NCI-H774 (cell line): ENCODE data around the gene ARHGAP24.
"Not testable (repeated sequence)": the region's sequence is repeated elsewhere in the genome, so short reads cannot be mapped to it uniquely, and the experiment has no call there.

Source experiments
- DNase-seq: peaks from one replicate; lab custom pipeline; 2025; lab: John Stamatoyannopoulos, UW

Gene ARHGAP24

DNA sequence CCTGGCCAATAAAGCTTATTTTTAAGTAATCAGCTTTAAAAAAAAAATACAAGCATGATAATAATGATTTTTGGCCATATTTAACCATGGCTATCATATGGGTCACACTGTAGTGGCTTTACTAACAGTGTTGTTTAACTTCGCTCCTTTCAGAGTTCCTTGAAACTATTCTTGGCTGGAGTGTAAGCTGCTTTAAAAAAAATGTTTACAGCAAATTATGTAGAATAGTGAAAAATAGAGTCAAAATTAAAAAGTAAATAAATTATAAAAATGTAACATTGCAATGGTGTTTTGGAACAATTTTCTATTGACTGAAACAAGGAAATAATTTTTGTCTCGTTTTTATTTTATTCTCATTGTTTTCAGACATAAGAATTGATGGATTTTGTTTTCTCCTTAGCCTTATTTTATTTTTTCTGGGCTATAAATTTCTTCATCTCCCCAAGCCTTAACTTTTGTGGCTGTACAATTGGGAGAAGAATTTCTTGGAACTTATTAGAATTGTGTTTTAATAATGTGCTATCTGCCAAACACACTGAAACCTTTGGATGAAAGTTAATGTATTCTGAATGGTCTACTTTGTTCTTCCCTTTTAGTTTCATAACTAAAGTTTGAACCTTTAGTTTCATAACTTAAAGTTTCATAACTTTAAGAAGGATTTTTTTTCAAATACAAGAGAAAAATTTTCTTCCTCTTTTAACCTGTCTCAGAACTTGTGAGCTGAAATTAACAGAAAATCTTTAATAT lies 182.0 kb downstream of the ARHGAP24 start:
- DNase-seq: no peak

DNA sequence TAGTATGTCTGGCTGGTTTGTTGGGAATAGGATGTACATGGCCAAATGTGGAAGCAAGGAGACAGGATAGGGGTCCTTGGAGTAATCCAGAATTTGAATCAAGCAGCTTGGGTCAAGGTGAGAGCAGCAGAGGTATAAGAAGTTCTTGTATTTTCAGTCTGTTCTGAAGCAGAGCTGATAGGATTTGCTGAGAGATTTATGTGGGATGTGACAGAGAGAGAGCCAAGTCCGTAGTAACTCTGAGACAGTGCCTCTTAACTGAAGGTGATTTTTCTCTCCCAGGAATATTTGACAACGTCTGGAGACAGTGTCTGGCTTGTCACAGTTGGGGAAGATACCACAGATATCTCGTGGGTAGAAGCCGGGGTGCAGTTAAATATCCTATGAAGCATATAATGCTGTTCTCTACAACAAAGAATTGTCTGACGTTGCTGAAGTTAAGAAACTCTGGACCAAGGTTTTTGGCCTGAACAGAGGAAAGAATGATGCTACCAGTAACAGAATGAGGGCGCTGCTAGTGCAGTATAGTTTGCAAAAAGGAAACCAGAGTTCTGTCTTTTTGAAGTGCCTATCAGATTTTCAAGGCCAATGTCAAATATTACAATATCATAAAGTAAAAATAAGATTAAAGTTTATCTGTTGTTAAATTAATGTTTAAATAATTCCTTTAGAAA lies 184.0 kb downstream of the ARHGAP24 start:
- no peak for DNase-seq

DNA sequence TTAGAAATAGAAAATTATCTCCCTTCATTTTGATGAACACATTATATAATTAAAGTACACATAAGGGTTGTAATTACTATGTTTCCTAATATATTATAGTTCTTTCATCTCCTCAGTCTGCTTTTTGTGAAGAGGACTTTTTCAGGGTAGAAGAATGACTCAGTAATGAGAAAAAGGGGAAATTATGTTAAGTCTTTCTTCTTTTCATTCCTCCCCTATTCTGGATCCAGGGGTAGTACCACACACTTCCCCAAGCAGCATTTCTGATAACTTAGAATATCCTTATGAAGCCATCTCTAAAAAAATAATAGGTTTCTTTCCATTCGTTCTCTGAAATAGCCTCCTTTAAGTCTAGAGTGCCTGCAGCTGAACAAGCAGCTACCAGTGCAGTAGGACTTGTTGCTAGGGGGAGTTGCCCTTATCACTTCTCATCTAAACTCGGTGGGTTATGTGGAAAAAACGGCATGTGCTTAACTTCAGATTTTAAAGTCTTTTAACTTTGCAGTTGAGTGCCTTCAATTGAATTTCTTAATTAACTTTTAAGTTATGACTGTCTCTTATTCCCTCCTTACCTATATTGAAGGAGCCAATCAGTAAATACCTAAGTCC lies 184.8 kb downstream of the ARHGAP24 start:
- no peak for DNase-seq

DNA sequence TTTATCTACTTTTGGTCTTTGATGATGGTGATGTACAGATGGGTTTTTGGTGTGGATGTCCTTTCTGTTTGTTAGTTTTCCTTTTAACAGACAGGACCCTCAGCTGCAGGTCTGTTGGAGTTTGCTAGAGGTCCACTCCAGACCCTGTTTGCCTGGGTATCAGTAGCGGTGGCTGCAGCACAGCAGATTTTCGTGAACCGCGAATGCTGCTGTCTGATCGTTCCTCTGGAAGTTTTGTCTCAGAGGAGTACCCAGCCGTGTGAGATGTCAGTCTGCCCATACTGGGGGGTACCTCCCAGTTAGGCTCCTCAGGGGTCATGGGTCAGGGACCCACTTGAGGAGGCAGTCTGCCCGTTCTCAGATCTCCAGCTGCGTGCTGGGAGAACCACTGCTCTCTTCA lies 191.7 kb downstream of the ARHGAP24 start:
- not testable (repeated sequence) for DNase-seq

DNA sequence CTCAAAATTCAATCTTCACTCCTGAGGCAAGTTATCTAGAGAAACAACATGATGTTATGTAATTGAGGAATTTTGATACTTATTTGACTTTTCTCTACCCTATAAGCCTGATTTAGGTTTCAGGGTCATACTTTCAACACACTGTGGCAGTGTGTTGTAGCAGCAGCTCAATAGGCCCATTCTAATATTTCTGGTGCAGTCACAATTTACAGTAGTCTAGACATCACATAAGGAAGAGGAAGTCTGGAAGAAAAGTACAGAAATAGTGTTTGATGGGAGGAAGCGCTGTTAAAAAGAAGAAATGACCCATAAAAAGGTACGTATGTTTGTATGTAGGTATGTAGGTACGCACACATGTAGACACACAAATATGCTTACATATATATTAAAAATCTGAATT lies 194.3 kb downstream of the ARHGAP24 start:
- DNase-seq: no peak

DNA sequence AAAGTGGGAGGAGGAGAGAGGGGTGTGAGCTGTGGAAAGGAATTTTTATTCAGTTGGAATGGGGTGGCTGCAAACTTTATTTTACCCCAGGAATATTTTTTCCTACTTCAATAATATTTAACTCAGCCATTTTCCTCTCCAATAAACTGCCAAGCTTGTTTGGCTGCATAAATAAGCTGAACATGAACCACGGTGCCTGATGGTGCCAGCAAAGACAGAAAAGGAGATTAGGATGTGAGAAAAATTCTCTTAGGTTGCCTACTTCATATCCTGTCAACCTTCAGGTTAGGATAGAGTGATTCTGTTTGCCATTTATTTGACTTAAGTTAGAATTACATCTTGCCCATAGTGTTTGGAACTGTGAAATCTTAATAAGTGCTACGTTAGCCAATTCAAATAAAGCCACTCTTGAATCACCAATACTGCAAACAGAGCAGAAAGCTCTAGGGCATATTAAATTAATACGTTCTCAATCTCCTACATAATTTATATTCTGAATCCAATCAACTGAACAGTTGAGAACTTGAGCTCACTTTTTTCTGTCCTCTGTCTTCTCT lies 195.1 kb downstream of the ARHGAP24 start:
- DNase-seq: no peak

DNA sequence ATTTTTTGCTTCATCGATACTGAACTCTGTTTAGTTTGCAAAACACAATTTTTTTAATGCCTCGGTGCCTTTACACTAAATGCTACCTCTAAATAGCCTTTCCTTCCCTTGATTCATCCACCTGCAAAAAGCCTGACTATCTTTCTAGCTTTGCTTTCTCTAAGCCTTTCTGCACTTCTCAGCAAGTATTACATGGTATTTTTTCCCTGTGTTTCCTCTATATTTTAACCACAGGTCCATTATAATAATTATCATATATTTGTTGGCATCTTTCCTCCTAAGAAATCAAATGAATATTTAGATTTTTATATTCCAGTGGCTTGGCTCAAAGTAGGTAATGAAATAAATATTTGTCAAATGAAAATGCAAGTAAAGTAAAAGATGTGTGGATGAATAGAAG lies 196.2 kb downstream of the ARHGAP24 start:
- no peak for DNase-seq

DNA sequence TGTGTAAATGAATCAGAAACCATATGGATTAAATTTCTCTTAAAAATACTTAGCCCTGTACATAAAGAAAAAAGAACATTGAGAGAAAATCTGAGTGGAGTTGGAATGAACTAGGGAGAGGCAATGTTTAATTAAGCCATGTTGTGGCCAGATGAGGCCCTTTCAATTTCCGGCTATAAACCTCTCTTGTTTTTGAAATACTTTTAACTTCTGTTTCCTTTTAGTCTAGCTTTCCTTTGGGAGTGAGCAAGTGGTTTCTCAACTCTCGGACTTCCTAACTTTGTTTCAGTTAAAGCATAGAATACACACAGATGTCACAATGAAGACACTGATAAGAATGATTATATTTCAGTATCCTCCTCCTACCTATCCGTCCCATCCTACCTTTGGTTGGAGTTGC lies 197.2 kb downstream of the ARHGAP24 start:
- DNase-seq: no peak

DNA sequence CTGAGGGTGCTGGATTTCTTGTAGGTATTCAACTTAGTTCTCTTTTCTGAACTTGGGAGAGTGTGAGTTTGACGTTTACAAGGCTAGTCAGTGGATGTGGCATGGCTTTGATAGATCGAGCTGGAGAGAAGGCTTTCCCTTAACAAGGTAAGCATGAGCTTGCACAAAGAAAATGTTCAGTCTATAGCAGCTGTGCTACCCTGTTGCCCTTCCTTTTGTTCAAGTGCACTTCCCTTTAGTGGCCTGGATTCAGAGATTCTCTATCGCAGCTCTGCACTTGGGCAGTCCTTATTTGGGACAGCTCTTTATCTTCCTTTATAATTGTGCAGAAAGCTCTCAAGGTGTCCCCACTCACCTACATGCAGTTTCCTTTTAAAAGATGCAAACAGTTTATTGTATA lies 198.0 kb downstream of the ARHGAP24 start:
- no peak for DNase-seq

DNA sequence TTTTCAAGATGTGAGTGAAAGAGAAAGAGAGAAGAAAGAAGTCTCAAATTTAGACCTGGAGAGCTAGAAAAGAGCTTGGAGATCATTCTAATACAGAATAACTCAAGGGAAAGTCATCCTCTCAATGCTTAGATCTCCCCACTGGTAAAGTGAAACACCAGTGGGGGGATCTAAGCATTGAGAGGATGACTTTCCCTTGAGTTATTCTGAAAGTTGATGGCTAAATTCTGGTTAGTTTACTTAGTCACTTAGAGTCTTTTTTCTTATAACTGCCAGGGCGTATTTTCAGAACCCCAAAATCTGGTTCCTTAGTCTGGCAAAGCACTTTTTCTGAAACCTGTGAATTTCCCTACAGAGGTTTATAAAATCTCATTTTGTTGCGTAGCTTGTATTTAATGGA lies 198.6 kb downstream of the ARHGAP24 start:
- DNase-seq: no peak

DNA sequence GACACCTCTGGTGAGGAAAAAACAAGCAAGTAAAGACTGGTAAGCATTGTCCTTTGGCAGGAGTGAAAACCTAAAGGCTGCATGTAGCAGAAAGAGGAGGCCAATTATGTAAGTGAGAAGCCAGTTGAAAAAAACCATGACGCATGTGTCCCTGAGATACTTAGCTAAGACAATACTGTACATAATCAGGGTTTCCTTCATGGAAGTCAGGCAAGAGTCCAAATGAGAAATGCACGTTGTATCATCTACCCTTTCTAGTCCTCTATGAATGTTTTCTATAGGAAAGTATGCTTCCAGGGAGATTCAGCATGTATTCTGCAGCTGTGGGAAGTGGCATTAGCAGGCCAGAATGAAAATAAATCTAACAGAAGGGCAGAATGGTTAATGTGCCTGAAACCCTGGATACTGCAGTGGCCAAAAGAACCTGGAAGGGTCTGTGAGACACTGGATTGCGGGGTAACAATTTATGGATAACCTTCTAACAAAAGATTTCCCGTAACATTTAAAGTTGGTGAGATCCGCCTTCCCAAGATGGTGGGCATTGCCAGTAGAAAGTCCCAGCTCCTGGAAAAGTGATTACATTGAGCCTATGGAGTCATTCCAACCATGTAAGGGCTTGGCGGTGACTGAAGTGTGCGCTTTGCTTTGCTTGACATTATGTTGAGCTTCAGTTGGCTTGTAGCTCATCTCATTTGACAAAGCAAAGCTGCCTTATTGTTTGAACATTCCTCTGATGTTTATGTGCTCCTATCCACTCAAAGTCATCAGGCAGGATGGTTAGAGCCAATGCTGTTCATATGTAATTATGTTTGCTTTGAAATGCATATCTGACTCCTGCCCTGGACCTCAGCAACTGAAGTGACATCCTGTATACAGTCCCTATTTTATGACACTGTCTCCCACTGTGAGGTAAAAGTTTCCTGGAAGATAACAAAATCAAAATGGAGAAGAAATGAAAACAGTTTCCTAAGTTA lies 200.4 kb downstream of the ARHGAP24 start:
- DNase-seq: no peak

DNA sequence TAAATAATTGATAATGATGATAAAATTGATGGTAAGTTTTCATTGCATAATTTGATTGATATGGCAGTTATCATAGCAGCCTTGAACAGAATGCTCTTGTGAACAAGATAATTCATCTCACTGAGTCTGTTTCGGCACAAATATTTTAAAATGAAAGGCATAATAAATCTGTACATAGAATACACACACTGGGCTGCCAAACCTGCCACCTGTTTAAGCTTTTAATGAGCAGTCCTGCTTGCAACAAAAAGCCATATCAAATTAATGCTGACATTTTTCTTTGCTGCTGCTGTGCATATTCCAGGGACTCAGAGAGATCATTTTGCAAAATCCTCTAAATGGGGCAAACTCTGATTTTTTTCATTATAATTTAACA lies 201.1 kb downstream of the ARHGAP24 start:
- no peak for DNase-seq

DNA sequence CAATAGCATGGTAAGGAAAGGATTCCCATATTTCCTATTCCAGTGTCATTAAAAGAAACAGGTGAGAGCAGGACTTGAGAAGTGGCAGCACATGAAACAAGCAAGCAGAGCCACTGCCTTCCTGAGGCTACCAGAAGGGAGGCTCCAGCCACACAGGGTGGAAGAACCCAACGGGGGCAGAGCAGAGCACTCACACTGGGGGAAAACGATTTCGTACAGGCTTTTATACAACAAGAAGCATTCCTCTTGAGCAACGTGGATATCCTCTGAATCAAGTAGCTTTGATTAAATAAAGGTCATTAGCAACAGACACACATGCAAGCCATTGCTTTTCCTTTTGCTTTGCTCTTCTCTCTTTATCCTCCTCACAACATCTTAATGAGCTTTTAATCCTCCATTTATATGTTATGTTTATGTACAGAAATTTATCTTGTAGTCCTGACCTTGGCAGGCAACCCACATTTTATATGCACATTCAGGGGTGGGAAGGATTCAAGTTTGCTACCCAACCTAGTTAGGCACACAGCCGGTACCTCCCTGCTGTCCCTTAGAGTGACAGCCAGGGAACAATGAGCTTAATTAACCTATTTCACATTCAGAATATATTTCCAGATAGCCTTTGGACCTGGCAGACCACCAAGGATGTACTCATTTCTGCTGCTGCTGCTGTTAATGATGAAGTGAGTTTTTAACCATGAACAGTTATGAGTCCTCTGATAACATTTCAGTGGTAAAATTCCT lies 202.1 kb downstream of the ARHGAP24 start:
- DNase-seq: no peak

DNA sequence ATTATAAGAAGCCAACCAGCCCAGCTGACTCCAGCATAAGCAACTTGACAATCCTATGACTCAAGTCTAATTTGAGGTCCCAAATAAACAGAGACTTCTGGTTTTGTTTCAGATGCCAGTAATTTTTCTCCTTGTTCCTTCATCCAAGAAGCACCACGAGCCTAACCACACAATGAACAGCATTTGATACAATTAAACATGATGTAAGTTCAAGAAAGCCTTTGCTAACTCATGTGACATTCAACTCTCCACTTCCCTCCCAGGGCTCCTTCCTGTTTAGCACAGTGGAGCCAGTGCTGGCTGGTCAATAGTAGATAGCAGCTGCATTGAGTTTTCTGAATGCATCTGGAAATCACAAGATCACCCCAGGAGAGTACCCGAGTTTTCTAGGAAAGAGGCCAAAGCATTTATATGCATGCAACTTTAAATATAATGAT lies 206.3 kb downstream of the ARHGAP24 start:
- no peak for DNase-seq

DNA sequence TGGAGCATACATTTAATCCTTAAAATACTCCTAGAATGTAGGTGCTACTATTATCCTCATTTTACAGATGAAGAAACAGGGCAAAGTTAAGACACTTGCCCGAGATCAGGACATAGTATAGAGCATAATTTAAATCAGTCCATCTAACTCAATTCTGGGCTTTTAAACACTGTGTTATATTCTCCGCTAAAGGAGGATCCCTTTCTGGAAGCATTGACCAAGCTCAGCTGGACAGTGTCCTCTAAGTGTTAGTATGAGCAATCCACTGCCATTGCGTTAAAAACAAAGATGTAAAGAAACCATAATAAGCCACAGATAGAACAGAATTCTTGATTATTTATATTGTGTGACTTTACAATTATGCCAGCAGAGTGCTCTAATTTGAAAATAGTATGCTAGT lies 207.0 kb downstream of the ARHGAP24 start:
- DNase-seq: no peak

DNA sequence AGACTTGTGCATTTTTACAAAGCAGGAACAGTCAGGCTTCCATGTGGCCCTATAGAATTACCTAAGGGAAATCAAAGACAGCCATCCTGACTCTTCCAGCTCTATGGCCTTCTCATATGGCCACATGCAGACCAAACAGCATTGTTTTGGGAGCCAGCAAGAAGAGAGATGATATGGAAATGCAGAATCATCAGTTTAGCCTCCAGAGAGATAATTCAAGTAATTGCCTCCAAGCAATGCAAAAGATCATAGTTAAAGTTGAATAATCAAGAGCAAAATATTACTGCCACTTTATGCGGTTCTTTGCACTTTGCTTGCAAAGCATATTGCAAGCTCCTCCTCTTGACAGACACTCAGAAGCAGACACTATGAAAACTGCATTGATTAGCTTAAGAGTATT lies 207.4 kb downstream of the ARHGAP24 start:
- DNase-seq: no peak

DNA sequence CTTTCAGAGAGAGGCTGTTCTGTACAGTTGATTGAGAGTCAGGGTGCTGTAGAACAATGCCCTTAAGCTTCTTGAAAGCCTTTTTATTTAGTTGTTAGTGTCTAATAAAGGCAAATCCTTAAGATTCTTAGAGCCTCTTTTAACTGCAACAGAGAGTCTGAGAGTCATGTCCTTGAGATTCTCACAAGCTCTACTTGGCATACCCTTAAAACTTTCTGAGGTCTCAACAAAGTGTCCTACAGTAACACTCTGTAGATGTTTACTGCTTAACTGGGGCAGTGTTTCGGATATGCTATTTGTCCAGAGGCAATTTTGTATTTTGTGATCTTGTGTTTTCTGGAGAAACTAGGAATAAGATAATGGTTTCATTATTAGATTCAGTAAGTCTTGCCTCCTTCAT lies 209.7 kb downstream of the ARHGAP24 start:
- DNase-seq: no peak

DNA sequence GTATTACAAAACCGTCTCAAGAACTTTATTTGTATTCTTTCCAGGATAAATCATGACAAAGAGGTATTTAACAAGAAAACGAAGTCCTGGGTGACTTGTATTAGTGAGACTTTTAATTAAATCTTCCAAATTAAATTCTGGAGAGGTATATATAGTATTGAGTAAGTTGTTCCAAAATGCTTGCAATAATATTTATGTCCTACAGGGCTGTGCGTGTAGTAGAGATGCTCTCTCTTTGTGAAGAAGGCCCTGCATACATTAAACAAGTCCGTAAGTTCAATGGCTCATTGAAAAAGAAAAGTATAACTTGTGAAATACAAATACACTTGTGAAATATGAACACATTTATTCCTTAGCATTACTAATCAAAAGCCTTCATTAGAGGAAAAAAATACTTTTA lies 211.4 kb downstream of the ARHGAP24 start:
- DNase-seq: no peak

DNA sequence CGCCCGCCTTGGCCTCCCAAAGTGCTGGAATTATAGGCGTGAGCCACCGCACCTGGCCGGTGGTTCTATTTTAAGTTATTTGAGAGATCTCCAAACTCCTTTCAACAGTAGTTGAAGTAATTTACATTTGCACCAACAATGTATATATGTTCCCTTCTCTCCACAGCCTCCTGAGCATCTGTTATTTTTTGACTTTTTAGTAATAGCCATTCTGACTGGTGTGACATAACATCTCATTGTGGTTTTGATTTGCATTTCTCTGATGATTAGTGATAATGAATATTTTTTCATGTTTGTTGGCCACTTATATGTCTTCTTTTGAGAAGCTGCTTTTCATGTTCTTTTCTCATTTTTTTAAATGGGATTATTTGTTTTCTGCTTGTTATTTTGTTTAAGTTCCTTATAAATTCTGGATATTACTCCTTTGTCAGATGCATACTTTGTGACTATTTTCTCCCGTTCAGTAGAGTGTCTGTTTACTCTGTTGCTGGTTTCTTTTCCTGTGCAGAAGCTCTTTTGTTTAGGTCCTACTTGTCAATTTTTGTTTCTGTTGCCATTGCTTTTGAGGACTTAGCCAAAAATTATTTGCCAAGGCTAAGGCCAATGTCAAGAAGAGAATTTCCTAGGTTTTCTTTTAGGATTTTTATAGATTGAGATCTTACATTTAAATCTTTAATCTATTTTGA lies 213.2 kb downstream of the ARHGAP24 start:
- no peak for DNase-seq

DNA sequence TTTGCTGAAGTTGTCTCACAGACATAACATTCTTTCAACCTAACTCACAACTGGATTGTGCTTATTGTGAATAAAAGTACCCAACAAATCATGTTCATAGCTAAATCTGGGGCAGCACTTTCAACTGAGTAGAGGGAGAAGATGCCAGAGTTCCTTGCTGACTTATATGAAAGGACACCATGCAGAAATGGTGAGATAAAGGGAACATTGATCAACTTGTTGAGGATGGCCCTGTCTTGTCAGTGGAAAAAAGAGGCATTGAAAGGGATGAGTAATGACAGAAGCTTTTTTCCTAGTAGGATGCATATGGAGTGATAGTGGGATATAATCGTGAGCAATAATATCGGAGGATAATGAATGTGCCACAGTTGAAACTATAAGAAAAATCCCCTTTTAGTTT lies 221.7 kb downstream of the ARHGAP24 start:
- no peak for DNase-seq

DNA sequence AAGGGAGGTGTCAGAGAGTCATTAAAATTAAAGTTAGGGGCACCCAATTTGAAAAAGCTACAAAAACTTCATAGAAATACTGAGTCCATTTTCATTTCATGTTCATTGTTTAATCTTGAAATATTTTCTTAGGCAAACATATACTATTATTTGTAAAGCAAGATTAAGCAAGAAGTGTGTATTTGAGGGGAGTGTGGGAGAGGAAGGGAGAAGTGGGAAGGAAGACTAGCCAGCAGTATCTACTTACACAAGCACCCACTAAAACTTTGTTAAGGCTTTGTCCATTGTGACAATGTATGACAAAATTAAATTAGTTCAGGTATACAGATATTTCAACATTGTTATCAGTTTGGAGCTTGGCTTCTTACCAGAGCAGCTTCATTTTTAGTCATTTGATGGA lies 222.9 kb downstream of the ARHGAP24 start:
- DNase-seq: no peak
